GM06990 (cell line): ENCODE results near the gene ABHD14A.
A peak's percentile ranks its signal among the peaks of the same experiment; 100 is the strongest.

Source experiments
- DNase-seq: peaks from one replicate; pipeline ENCODE4 v3.0.0-alpha.2; 2011; ENCODE audit not compliant: insufficient read length; ENCODE audit errors: extremely low read depth
- H3K27me3 ChIP-seq: replicated peaks from 2 replicates; pipeline ENCODE4 v1.6.0; 2011; ENCODE audit warnings: low read length; ENCODE audit not compliant: control insufficient read depth, insufficient read depth
- H3K36me3 ChIP-seq: 2 replicates; pipeline ENCODE4 v1.5.1; 2011; ENCODE audit warnings: low read length; ENCODE audit not compliant: control insufficient read depth, insufficient read depth
- H3K4me3 ChIP-seq: replicated peaks from 2 replicates; pipeline ENCODE4 v1.5.1; 2011; ENCODE audit warnings: low read depth, mild to moderate bottlenecking, control low read depth, low read length
- CTCF ChIP-seq: IDR thresholded peaks from 2 replicates; pipeline ENCODE4 v1.5.1; 2011; ENCODE audit warnings: low read length, control low read depth, mild to moderate bottlenecking, inconsistent platforms; ENCODE audit not compliant: insufficient read depth, poor library complexity, severe bottlenecking

ABHD14A gene

GRCh38 chr3:52022323-52023100, 47.6 kb downstream of the ABHD14A start:
- Histone ChIP-seq H3K36me3 (no peaks in the 10 kb centered on the region), H3K4me3 (no peak overlapping the region), H3K27me3 (no peaks in the 10 kb centered on the region)
- TF ChIP-seq CTCF, result no peak
- DNase-seq, result no peak

- no peak for DNase-seq
- Histone ChIP-seq H3K4me3 (no peak overlapping the region), H3K27me3 (no peaks in the 10 kb centered on the region), H3K36me3 (no peaks in the 10 kb centered on the region)
- TF ChIP-seq CTCF, result no peak
Observed at GRCh38 chr3:52023101-52023770, 48.4 kb downstream of the ABHD14A start.

DNA sequence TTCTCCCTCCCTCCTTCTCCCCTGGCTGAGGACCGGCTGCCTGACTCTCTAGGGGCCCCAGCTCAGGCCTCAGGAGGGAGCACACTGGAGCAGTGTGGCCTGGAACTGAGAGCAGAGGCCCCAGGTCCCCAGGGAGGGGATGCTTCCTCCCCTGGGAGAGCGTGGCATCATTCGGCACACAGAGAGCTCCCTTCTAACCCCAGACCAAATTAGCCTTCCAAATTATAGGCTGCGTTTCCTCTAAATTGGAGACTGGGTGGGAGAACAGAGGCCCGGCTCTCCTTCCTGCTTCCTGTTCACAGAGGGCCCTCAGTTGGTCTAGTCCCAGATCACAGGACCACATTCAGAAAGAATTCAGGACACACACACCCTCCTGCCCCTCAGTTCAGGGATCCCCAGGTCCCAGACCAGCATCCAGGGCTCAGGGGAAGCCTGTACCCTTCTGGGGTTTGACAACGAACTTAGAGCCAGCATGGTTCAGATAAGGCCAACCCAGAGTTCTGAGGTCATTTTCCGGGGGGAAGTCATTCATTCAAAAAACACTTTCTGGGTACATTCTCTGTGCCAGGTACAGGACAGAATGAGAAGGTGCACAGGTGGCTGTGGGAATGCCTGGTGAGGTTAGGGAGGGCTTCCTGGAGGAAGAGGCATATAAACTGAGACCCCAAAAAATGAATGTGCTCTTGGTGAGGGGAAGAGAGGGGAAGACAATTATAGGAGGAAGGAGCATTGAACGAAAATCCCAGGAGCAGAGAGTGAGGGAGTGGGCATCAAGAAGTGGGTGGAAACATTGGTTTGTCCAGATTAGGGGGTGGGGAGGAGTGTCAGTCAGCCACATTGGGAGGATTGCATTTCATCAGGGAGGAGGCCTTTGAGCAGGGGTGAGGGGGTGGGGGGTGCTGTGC, 49.2 kb downstream of the ABHD14A start:
- Histone ChIP-seq H3K4me3 (no peak overlapping the region), H3K36me3 (no peaks in the 10 kb centered on the region), H3K27me3 (no peaks in the 10 kb centered on the region)
- TF ChIP-seq CTCF, result peak; percentile 4
- peak; percentile 79 for DNase-seq

DNA sequence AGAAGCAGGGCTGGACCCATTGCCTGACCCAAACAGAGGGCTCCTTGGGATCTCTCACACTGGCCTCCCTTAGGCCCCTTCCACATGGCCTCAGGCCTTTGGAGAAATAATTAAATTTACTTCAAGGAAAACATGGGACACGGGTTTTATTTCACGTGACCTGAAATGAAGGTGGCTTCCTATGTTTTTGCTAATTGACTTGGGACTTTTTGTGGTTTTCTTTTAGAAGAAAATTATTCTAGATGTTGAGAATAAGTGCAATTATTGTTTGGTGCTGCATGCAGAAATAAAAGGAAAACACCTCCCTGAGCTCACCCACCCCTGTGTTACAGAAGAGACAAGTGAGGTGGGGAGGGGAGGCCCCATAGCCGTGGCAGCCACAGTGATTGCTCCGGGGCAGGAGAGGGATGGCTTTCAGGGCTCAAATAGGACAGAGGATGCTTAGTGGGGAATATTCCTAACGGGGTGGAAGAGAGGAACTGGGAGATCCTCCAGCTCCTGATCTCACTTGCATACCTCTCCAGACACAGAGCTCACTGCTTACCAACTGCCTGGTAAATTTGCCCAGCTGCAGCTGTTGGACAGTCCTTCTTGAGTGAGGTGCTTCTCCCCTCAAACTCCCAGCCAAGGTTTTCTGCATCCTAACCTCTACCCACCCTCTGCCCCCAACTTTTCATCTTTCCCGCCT, 50.0 kb downstream of the ABHD14A start:
- no peak for TF ChIP-seq CTCF
- Histone ChIP-seq H3K4me3 (no peak overlapping the region), H3K36me3 (no peaks in the 10 kb centered on the region), H3K27me3 (no peaks in the 10 kb centered on the region)
- no peak for DNase-seq

DNA sequence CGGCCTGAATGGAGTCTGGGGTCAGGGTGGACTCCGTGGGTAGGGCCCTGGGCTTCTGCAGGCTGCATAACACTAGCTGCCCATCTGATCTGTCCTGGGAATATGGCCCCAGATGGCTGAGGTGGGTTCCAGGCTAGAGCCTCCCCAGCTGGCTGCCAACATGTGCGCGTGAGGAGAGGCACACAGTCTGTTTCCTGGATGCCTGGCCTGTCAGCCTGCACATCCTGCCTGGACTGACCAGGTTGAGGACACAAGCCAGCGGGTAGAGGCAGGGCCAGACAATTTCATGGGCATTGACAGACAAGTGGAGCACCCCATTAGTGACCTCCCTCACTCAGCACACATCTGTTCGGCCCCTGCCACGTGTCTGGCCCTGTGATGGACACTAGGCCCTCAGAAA, 50.6 kb downstream of the ABHD14A start:
- no peaks in the 10 kb centered on the region for H3K27me3 ChIP-seq
- DNase-seq, result no peak
- H3K4me3 ChIP-seq, result no peak overlapping the region
- no peaks in the 10 kb centered on the region for H3K36me3 ChIP-seq
- TF ChIP-seq CTCF, result no peak
